Type B pancreatic cell (in vitro differentiated cells): ENCODE measurements around the gene CXCR6. TPM values are rescaled to one million over a fixed set of nuclear protein-coding genes. Genes with fewer than 3 reads are reported as not detected.

Source experiments
- DNase-seq: peaks from one replicate; pipeline ENCODE4 v3.0.0; 2021; ENCODE audit warnings: mixed read lengths; ENCODE audit not compliant: unreplicated experiment; ENCODE audit errors: extremely low spot score
- H3K27ac Mint-ChIP-seq: 2 replicates; pipeline ENCODE4 v1.8.0; 2021; ENCODE audit warnings: mild to moderate bottlenecking, mixed read lengths
- H3K27me3 Mint-ChIP-seq: 2 replicates; pipeline ENCODE4 v1.8.0; 2021; ENCODE audit warnings: mixed read lengths
- H3K36me3 Mint-ChIP-seq: 2 replicates; pipeline ENCODE4 v1.8.0; 2021; ENCODE audit warnings: mixed read lengths
- H3K4me1 Mint-ChIP-seq: one replicate; pipeline ENCODE4 v1.8.0; 2021; ENCODE audit warnings: mixed read lengths; ENCODE audit not compliant: unreplicated experiment
- H3K4me3 Mint-ChIP-seq: 2 replicates; pipeline ENCODE4 v1.8.0; 2021; ENCODE audit warnings: mild to moderate bottlenecking, mixed read lengths
- H3K9me3 Mint-ChIP-seq: 2 replicates; pipeline ENCODE4 v1.8.0; 2021; ENCODE audit warnings: mixed read lengths
- total RNA-seq: library from RNA; stranded (reverse); gene quantifications from 2 replicates; pipeline ENCODE4 v1.2.1, GENCODE V29; 2021; ENCODE audit warnings: low replicate concordance
- TF ChIP-seq, protein P1 (sequence below): fragments of 200-600 bp; sonication (generic); conservative IDR thresholded peaks from 2 replicates; pipeline ENCODE4 v1.5.0; 2021; ENCODE audit warnings: antibody characterized with exemption, mild to moderate bottlenecking

CXCR6 gene
- total RNA-seq, 1 donor from 2014 or later = not detected

DNA sequence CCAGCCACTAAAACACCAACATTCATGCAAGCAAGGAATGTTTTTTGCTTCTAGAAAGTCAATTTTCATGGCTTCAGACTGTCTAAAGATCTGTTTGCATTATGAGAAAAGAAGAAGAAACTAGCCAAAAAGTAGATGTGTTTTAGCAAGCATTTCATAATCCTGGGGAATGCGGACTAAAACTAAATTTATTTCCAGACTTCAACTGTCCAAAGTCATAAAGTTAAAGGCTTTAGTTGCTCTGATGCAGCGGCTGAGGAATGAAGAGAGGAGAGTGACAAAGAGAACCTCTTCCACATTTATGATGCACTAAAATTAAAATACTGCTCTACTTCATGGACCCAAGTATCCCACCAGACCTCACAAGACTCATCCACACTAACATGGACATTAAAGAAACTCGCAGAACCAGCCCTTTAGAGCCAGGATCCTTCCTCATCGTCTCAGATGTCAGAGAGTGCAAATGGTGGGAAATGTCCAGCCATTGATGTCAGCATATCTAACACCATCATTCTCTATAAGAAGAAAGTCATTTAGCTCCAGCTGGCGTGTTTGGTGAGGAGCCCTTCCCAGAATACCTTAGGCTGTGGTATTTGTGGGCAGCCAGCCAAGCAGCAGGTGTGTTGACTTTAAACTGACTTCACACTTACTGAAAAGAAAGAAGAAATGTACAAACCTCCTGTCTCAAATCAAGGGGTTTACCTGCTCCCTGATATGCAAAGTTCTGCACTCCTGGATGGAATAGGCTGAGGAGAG is 34.9 kb downstream of the CXCR6 start:
- Mint-ChIP-seq H3K9me3 (no peaks in the 10 kb centered on the region), H3K27ac (peak overlapping the region; percentile 85), H3K4me3 (peak overlapping the region; percentile 17), H3K4me1 (peaks cover 6% of the 10 kb centered on the region), H3K27me3 (no peaks in the 10 kb centered on the region), H3K36me3 (peaks cover 18% of the 10 kb centered on the region)
- DNase-seq = no peak
- TF ChIP-seq, protein P1, sequence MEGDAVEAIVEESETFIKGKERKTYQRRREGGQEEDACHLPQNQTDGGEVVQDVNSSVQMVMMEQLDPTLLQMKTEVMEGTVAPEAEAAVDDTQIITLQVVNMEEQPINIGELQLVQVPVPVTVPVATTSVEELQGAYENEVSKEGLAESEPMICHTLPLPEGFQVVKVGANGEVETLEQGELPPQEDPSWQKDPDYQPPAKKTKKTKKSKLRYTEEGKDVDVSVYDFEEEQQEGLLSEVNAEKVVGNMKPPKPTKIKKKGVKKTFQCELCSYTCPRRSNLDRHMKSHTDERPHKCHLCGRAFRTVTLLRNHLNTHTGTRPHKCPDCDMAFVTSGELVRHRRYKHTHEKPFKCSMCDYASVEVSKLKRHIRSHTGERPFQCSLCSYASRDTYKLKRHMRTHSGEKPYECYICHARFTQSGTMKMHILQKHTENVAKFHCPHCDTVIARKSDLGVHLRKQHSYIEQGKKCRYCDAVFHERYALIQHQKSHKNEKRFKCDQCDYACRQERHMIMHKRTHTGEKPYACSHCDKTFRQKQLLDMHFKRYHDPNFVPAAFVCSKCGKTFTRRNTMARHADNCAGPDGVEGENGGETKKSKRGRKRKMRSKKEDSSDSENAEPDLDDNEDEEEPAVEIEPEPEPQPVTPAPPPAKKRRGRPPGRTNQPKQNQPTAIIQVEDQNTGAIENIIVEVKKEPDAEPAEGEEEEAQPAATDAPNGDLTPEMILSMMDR = no peak

GRCh38 chr3:45979378-45979777 is 36.1 kb downstream of the CXCR6 start:
- Mint-ChIP-seq H3K9me3 (no peaks in the 10 kb centered on the region), H3K4me3 (no peak overlapping the region), H3K27ac (no peak overlapping the region), H3K27me3 (no peaks in the 10 kb centered on the region), H3K4me1 (peaks cover 6% of the 10 kb centered on the region), H3K36me3 (peaks cover 18% of the 10 kb centered on the region)
- no peak for DNase-seq
- TF ChIP-seq, protein P1 = no peak

DNA sequence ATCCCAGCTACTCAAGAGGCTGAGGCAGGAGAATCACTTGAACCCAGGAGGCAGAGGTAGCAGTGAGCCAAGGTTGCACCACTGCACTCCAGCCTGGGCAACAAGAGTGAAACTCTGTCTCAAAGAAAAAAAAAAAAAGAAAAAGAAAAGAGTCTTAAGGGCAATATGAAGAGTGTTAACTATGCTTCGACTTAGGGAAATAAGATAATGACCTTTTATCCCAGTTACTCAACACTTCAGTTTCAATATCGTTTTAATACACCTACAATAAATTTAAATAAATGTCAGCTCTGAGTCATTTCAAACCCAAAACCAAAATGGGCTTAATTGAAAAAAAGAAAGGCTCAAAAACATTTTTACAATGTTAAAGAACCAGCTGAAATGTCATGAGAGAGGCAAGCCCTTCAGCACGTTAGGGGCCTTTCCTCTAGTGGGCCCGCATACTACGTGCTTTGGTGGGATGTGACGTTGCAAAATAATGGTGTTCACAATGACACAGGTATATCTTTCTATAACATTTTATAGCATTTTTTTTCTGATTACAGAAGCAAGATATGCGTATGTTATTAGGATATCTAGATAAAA is 37.1 kb downstream of the CXCR6 start:
- Mint-ChIP-seq H3K4me3 (no peak overlapping the region), H3K9me3 (no peaks in the 10 kb centered on the region), H3K4me1 (peaks cover 6% of the 10 kb centered on the region), H3K27ac (no peak overlapping the region), H3K36me3 (peaks cover 18% of the 10 kb centered on the region), H3K27me3 (no peaks in the 10 kb centered on the region)
- no peak for DNase-seq
- TF ChIP-seq, protein P1 = no peak

DNA sequence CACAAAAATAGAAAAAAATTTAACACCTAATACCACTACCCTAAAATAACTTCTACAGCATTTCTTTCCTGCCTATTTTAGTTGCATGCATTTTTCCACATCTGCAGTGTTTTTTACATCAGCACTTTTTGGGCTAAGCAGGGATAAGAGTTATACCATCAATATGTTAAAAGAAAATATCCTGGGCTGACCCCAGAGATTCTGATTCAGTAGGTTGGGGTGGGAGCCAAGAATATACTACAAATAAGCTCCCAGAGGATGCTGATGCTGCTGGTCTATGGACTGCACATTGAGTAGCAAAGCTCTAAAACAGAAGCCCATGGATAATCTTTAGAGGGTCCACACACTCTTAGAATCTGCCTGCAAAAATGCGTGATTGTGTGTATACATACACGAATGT is 37.6 kb downstream of the CXCR6 start:
- no peaks in the 10 kb centered on the region for H3K27me3 Mint-ChIP-seq
- H3K27ac Mint-ChIP-seq = no peak overlapping the region
- no peaks in the 10 kb centered on the region for H3K9me3 Mint-ChIP-seq
- no peak for DNase-seq
- no peak overlapping the region for H3K4me3 Mint-ChIP-seq
- H3K4me1 Mint-ChIP-seq = peaks cover 6% of the 10 kb centered on the region
- TF ChIP-seq, protein P1 = no peak
- peaks cover 18% of the 10 kb centered on the region for H3K36me3 Mint-ChIP-seq

GRCh38 chr3:45981346-45982074 is 38.2 kb downstream of the CXCR6 start:
- no peak overlapping the region for H3K27ac Mint-ChIP-seq
- peaks cover 18% of the 10 kb centered on the region for H3K36me3 Mint-ChIP-seq
- no peak for DNase-seq
- peaks cover 6% of the 10 kb centered on the region for H3K4me1 Mint-ChIP-seq
- H3K27me3 Mint-ChIP-seq = no peaks in the 10 kb centered on the region
- H3K4me3 Mint-ChIP-seq = no peak overlapping the region
- no peaks in the 10 kb centered on the region for H3K9me3 Mint-ChIP-seq
- TF ChIP-seq, protein P1 = no peak
